ENCODE data around the gene SLC16A11. TPM values are rescaled to one million over a fixed set of nuclear protein-coding genes. Genes with fewer than 3 reads are reported as not detected.

Gene SLC16A11
- total and polyA plus RNA-seq, 10 of the 15 experiments (the other 5 are each of a cell fraction or from before 2014, with no cell fraction given), result 0.11 to 2.7 (median 0.84) TPM

GRCh38 chr17:7014995-7015958, 28.6 kb downstream of the SLC16A11 start (continued):
- 0 out of 2 replicates have a peak, but pooled peaks have one; percentile 25 for TF ChIP-seq RB1 (IDR thresholded peaks at IDR 0.05; ENCODE audit: borderline replicate concordance)
- peak; percentile 66; the same call in 1 of the 2 replicates for TF ChIP-seq DPF2 (IDR thresholded peaks at IDR 0.05)
- TF ChIP-seq BMI1 (IDR thresholded peaks at IDR 0.05; ENCODE audit: borderline replicate concordance), result no peak
- TF ChIP-seq, protein P1, sequence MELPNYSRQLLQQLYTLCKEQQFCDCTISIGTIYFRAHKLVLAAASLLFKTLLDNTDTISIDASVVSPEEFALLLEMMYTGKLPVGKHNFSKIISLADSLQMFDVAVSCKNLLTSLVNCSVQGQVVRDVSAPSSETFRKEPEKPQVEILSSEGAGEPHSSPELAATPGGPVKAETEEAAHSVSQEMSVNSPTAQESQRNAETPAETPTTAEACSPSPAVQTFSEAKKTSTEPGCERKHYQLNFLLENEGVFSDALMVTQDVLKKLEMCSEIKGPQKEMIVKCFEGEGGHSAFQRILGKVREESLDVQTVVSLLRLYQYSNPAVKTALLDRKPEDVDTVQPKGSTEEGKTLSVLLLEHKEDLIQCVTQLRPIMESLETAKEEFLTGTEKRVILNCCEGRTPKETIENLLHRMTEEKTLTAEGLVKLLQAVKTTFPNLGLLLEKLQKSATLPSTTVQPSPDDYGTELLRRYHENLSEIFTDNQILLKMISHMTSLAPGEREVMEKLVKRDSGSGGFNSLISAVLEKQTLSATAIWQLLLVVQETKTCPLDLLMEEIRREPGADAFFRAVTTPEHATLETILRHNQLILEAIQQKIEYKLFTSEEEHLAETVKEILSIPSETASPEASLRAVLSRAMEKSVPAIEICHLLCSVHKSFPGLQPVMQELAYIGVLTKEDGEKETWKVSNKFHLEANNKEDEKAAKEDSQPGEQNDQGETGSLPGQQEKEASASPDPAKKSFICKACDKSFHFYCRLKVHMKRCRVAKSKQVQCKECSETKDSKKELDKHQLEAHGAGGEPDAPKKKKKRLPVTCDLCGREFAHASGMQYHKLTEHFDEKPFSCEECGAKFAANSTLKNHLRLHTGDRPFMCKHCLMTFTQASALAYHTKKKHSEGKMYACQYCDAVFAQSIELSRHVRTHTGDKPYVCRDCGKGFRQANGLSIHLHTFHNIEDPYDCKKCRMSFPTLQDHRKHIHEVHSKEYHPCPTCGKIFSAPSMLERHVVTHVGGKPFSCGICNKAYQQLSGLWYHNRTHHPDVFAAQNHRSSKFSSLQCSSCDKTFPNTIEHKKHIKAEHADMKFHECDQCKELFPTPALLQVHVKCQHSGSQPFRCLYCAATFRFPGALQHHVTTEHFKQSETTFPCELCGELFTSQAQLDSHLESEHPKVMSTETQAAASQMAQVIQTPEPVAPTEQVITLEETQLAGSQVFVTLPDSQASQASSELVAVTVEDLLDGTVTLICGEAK (IDR thresholded peaks at IDR 0.05; ENCODE audit: borderline replicate concordance), result peak; percentile 13; the same call in 1 of the 2 replicates
- TF ChIP-seq IRF3 (IDR thresholded peaks at IDR 0.05), result no peak
- TF ChIP-seq CBX3 (IDR thresholded peaks at IDR 0.05; ENCODE audit: borderline replicate concordance, low read depth), result no peak
- TF ChIP-seq, protein P2, sequence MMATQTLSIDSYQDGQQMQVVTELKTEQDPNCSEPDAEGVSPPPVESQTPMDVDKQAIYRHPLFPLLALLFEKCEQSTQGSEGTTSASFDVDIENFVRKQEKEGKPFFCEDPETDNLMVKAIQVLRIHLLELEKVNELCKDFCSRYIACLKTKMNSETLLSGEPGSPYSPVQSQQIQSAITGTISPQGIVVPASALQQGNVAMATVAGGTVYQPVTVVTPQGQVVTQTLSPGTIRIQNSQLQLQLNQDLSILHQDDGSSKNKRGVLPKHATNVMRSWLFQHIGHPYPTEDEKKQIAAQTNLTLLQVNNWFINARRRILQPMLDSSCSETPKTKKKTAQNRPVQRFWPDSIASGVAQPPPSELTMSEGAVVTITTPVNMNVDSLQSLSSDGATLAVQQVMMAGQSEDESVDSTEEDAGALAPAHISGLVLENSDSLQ (IDR thresholded peaks at IDR 0.05), result peak; percentile 75
- no peak for TF ChIP-seq HDAC6 (IDR thresholded peaks at IDR 0.05; ENCODE audit: unreplicated experiment)
- TF ChIP-seq FOXM1 (IDR thresholded peaks at IDR 0.05; ENCODE audit: low read depth, low read length), result no peak
- no peak for TF ChIP-seq ZSCAN29 (IDR thresholded peaks at IDR 0.05)
- TF ChIP-seq EGR1 (IDR thresholded peaks at IDR 0.05; ENCODE audit: borderline replicate concordance in 1 of 2, low read depth in 2 of 2, low read length in 2 of 2), result peak in 1 of 2 experiments; percentile 1; a peak in 1 of 3 replicates
- peak; percentile 30 for TF ChIP-seq BCL3 (IDR thresholded peaks at IDR 0.05; ENCODE audit: borderline replicate concordance, insufficient read depth, low read depth, low read length, poor library complexity, severe bottlenecking)
- TF ChIP-seq ZNF384 (IDR thresholded peaks at IDR 0.05; ENCODE audit: borderline replicate concordance, low read depth, low read length), result no peak
- no peak for TF ChIP-seq ZBTB33 (IDR thresholded peaks at IDR 0.05)
- TF ChIP-seq STAT1 (conservative IDR thresholded peaks at IDR 0.05), result no peak
- TF ChIP-seq, protein P3, sequence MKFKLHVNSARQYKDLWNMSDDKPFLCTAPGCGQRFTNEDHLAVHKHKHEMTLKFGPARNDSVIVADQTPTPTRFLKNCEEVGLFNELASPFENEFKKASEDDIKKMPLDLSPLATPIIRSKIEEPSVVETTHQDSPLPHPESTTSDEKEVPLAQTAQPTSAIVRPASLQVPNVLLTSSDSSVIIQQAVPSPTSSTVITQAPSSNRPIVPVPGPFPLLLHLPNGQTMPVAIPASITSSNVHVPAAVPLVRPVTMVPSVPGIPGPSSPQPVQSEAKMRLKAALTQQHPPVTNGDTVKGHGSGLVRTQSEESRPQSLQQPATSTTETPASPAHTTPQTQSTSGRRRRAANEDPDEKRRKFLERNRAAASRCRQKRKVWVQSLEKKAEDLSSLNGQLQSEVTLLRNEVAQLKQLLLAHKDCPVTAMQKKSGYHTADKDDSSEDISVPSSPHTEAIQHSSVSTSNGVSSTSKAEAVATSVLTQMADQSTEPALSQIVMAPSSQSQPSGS (IDR thresholded peaks at IDR 0.05; ENCODE audit: low read length), result no peak
- TF ChIP-seq ATF7 (IDR thresholded peaks at IDR 0.05; ENCODE audit: low read depth), result no peak

Measured in GM12878 (cell line).